BLaER1 treated with 17β-estradiol and CSF1 and Interleukin-3, amounts not matched to agents 10 nM and 100 nM (cell line): Measurements from ENCODE around the gene DNAJB13.

Experiments used
- H3K27ac ChIP-seq, 11 experiments: shearing (Covaris generic); formaldehyde crosslinking; 2 replicates each; pipeline ENCODE4 v1.8.1; 2022
- H3K27me3 ChIP-seq, 11 experiments: shearing (Covaris generic); formaldehyde crosslinking; 2 replicates each; pipeline ENCODE4 v1.8.1; 2022
- H3K36me3 ChIP-seq, 11 experiments: shearing (Covaris generic); formaldehyde crosslinking; 2 replicates each; pipeline ENCODE4 v1.8.1; 2022
- H3K4me1 ChIP-seq, 10 experiments: shearing (Covaris generic); formaldehyde crosslinking; 2 replicates each; pipeline ENCODE4 v1.8.1; 2022
- H3K4me2 ChIP-seq, 11 experiments: shearing (Covaris generic); formaldehyde crosslinking; 2 replicates each; pipeline ENCODE4 v1.8.1; 2022
- H3K4me3 ChIP-seq, 10 experiments: shearing (Covaris generic); formaldehyde crosslinking; 2 replicates each; pipeline ENCODE4 v1.8.1; 2022
- H3K9ac ChIP-seq, 11 experiments: shearing (Covaris generic); formaldehyde crosslinking; 2 replicates each; pipeline ENCODE4 v1.8.1; 2022
- H3K9me3 ChIP-seq, 11 experiments: shearing (Covaris generic); formaldehyde crosslinking; replicated peaks in 1 of 11; 2 replicates each; pipeline ENCODE4 v1.8.1; 2022
- H4K20me1 ChIP-seq, 11 experiments: shearing (Covaris generic); formaldehyde crosslinking; 2 replicates each; pipeline ENCODE4 v1.8.1; 2022
- Cebpa-rat ChIP-seq, 11 experiments: shearing (Covaris generic); IDR thresholded peaks; 2 replicates each; pipeline ENCODE4 v1.8.1; 2022

Gene DNAJB13

DNA sequence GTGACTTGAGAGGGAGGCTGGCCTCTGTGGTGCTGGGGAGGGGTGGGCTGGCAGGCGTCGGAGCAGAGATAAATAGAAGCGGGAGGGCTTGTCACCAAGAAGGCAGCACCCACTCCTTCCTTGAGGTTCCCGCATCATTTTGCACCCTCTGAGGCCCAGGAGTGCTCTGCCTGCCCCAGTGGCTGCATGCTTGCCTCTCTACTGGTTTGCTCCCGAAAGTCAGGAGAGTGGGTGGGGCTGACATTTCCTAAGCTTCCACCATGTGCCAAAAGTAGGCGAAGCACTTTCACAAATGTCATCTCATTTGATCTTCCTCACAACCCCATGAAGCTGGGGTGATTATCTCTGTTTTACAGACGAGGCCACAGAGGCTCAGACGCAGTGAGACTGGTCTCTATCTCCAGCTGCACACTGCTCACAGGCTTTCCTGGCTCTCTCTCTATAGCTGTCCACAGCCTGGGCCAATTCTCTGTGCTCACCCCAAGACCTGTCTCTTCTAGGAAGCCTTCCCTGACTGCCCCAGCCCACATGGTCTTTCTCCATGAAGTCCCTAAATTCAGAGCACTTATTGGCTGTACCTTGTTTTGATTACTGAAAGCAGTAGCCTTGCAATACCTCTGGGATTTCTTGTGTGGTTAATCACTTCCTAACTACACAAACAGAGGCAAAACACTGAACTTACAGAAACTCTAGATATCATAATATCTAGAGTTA lies 60.7 kb downstream of the DNAJB13 start:
- no peak overlapping the region for H3K4me3 ChIP-seq
- no peaks in the 10 kb centered on the region for H4K20me1 ChIP-seq
- peak overlapping the region; percentile 47 to 79 (median 67) for H3K4me2 ChIP-seq
- H3K27ac ChIP-seq: peak overlapping the region; percentile 39 to 77 (median 61); a peak in 21 of 22 replicates
- H3K36me3 ChIP-seq: peaks cover 5 to 40% (median 25%) of the 10 kb centered on the region in 11 experiments; a peak in 20 of 22 replicates
- H3K9me3 ChIP-seq: no peaks in the 10 kb centered on the region
- H3K27me3 ChIP-seq: no peaks in the 10 kb centered on the region
- peak overlapping the region in 7 of 11 experiments; percentile 2 to 59 (median 40); a peak in 9 of 22 replicates for H3K9ac ChIP-seq
- peaks cover 70 to 84% (median 78%) of the 10 kb centered on the region in 10 experiments for H3K4me1 ChIP-seq
- peak in 1 of 11 experiments; percentile 68; a peak in 2 of 22 replicates for TF ChIP-seq Cebpa-rat (IDR thresholded peaks at IDR 0.05)

DNA sequence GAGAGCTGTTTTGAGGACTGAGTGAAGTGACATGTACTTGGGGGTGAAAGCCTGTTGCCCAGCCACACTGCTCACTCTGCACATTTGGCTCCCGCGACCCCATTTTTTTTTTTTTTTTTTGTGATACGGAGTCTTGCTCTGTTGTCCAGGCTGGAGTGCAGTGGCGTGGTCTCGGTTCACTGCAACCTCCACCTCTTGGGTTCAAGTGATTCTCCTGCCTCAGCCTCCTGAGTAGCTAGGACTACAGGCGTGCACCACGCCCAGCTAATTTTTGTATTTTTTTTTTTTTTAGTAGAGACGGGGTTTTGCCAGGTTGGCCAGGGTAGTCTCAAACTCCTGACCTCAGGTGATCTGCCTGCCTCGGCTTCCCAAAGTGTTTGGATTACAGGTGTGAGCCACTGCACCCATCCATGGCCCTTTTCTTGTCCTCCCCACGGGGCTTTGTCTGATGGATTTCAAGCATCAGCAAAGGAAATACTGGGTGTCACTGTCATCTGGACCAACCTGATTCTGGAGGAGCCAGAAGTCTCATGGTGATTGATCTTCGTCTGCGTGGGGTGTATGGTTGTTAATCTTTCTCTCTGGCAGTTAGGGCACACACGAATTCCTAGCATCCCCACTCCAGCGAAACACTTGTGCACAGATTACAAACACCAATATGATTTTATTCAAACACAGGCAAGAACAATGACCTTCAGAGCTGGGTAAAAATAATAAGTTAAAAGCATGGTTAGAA lies 61.4 kb downstream of the DNAJB13 start:
- Histone ChIP-seq H4K20me1 (no peaks in the 10 kb centered on the region), H3K9me3 (no peaks in the 10 kb centered on the region), H3K4me3 (no peak overlapping the region), H3K27me3 (no peaks in the 10 kb centered on the region), H3K27ac (peak overlapping the region; percentile 32 to 77 (median 54); a peak in 18 of 22 replicates), H3K4me2 (peak overlapping the region; percentile 47 to 79 (median 67)), H3K36me3 (peaks cover 8 to 48% (median 33%) of the 10 kb centered on the region in 11 experiments; a peak in 20 of 22 replicates), H3K4me1 (peaks cover 70 to 88% (median 78%) of the 10 kb centered on the region in 10 experiments), H3K9ac (peak overlapping the region in 5 of 11 experiments; percentile 4 to 58 (median 40); a peak in 4 of 22 replicates)
- TF ChIP-seq Cebpa-rat (IDR thresholded peaks at IDR 0.05): no peak

GRCh38 chr11:74013141-74013540 lies 62.3 kb downstream of the DNAJB13 start:
- no peak overlapping the region for H3K4me3 ChIP-seq
- no peak overlapping the region for H3K9ac ChIP-seq
- peaks cover 68 to 96% (median 79%) of the 10 kb centered on the region in 10 experiments for H3K4me1 ChIP-seq

GRCh38 chr11:74014880-74015279 lies 64.1 kb downstream of the DNAJB13 start:
- Histone ChIP-seq H3K4me2 (peak overlapping the region; percentile 49 to 96 (median 74)), H3K4me1 (peaks cover 61 to 98% (median 77%) of the 10 kb centered on the region in 10 experiments), H3K36me3 (peaks cover 8 to 73% (median 45%) of the 10 kb centered on the region in 11 experiments; a peak in 20 of 22 replicates)

More at GRCh38 chr11:74013141-74013540, 62.3 kb downstream of the DNAJB13 start:
- peak overlapping the region in 9 of 11 experiments; percentile 15 to 74 (median 63); a peak in 10 of 22 replicates for H3K4me2 ChIP-seq
- TF ChIP-seq Cebpa-rat (IDR thresholded peaks at IDR 0.05): no peak
- peaks cover 8 to 57% (median 41%) of the 10 kb centered on the region in 11 experiments; a peak in 20 of 22 replicates for H3K36me3 ChIP-seq
- no peaks in the 10 kb centered on the region for H3K27me3 ChIP-seq
- H4K20me1 ChIP-seq: no peaks in the 10 kb centered on the region
- no peaks in the 10 kb centered on the region for H3K9me3 ChIP-seq
- peak overlapping the region in 7 of 11 experiments; percentile 35 to 72 (median 54); a peak in 7 of 22 replicates for H3K27ac ChIP-seq

DNA sequence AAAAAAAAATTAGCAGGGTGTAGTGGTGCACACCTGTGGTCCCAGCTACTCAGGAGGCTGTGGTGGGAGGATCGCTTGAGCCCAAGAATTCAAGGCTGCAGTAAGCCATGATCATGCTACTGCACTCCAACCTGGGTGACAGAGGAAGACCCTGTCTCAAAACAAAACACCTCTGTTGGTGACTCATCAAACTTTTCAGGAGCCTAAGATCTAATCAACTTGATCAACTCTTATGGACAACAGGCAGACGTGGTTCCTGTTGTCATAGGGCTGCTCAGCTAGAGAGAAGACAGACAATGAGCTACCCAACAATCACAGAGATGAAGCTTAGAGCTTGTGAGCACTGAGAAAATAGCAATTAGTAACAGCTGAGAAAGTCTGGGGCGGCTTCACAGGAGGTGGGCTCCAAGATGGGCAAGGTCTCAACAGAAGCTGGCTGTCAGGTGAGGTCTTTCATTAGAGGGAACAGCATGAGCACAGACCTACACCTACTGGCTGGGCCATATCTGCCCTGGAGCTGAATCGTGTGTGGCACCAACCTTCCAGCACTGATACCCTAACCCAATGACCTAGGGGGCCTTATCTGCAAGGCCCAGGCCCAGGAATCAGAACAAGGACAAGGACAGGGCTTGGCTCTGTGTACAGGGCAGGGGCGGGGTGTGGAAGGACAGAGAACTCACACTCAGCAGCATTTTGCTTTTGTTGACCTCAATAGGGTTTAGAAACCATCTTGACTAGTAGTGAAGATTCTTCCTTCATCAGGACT lies 65.3 kb downstream of the DNAJB13 start:
- TF ChIP-seq Cebpa-rat (IDR thresholded peaks at IDR 0.05): no peak
- Histone ChIP-seq H4K20me1 (no peaks in the 10 kb centered on the region), H3K27me3 (no peaks in the 10 kb centered on the region), H3K27ac (peak overlapping the region in 6 of 11 experiments; percentile 37 to 67 (median 52); a peak in 3 of 22 replicates), H3K36me3 (peaks cover 8 to 74% (median 47%) of the 10 kb centered on the region in 11 experiments; a peak in 20 of 22 replicates), H3K9me3 (no peaks in the 10 kb centered on the region), H3K9ac (no peak overlapping the region), H3K4me3 (no peak overlapping the region), H3K4me2 (peak overlapping the region in 9 of 11 experiments; percentile 54 to 96 (median 78); a peak in 15 of 22 replicates), H3K4me1 (peaks cover 62 to 98% (median 77%) of the 10 kb centered on the region in 10 experiments)

More at GRCh38 chr11:74014880-74015279, 64.1 kb downstream of the DNAJB13 start:
- H3K27me3 ChIP-seq: no peaks in the 10 kb centered on the region
- no peak for TF ChIP-seq Cebpa-rat (IDR thresholded peaks at IDR 0.05)
- H3K27ac ChIP-seq: peak overlapping the region in 10 of 11 experiments; percentile 22 to 67 (median 52); a peak in 17 of 22 replicates
- no peaks in the 10 kb centered on the region for H3K9me3 ChIP-seq
- H3K9ac ChIP-seq: peak overlapping the region in 6 of 11 experiments; percentile 4 to 45 (median 18); a peak in 4 of 22 replicates
- H3K4me3 ChIP-seq: no peak overlapping the region
- H4K20me1 ChIP-seq: no peaks in the 10 kb centered on the region

DNA sequence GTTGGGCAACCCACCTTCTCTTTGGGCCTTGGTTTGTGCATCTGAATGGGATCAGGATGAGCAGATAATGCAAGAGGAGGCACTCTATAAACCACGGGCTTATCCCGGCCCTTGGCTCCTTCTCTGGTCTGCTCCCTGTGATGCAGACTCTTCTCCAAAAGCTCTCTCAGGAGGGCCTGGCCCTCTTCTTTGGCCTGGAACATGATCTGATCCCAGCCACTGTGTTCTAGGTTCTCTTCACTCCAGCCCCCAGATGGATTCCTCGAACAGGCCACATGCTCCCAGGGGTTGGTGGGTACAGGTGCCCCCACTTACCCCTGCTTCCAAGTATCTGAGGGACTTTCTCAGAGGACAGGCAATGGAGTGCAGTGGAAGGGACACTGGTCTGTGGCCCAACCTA lies 66.8 kb downstream of the DNAJB13 start:
- Histone ChIP-seq H3K9ac (peak overlapping the region in 3 of 11 experiments; percentile 70 to 88 (median 84); a peak in 6 of 22 replicates), H3K27me3 (no peaks in the 10 kb centered on the region), H3K4me1 (peaks cover 52 to 98% (median 74%) of the 10 kb centered on the region in 10 experiments), H3K4me3 (no peak overlapping the region), H3K27ac (peak overlapping the region in 5 of 11 experiments; percentile 32 to 97 (median 86); a peak in 8 of 22 replicates), H4K20me1 (no peaks in the 10 kb centered on the region), H3K9me3 (no peaks in the 10 kb centered on the region), H3K36me3 (peaks cover 8 to 75% (median 56%) of the 10 kb centered on the region in 11 experiments; a peak in 20 of 22 replicates), H3K4me2 (peak overlapping the region in 4 of 11 experiments; percentile 67 to 96 (median 89); a peak in 8 of 22 replicates)
- TF ChIP-seq Cebpa-rat (IDR thresholded peaks at IDR 0.05): no peak

DNA sequence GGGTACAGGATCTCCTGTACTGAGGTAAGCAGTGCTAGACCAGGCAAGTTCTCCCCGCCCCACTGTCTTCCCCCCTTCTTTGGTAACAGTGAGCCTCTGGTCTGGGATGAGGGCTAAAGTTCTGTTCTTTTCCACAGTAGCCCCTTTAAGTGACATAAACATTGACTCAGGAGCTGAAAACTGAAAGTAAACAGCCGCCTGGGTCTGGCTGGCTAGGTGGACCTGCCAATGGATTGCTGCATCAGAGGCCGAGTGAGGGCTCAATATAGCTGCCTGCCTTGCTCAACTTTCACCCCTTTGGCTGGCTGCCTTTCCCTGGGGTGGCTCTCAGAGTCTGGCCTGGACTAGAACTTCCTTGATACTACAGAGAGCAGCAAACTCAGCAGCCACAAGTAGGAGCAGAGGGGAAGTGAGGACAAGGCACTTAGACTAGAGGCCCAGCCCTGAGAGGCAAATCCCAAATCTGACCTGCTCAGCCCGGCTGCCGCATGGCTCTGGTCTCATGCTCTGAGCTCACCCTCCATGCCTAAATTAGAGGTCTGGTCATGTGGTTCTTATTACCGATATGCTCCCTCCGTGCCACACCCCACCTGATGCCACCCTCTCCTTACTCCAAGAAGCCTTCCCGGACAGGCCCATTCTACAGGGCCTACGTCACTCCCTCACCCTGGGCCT lies 67.6 kb downstream of the DNAJB13 start:
- Histone ChIP-seq H3K4me2 (peak overlapping the region in 6 of 11 experiments; percentile 9 to 96 (median 78); a peak in 11 of 22 replicates), H3K9ac (peak overlapping the region in 5 of 11 experiments; percentile 7 to 88 (median 70); a peak in 9 of 22 replicates), H3K9me3 (no peaks in the 10 kb centered on the region), H3K27ac (peak overlapping the region in 8 of 11 experiments; percentile 13 to 97 (median 65); a peak in 15 of 22 replicates), H3K36me3 (peaks cover 4 to 75% (median 50%) of the 10 kb centered on the region in 11 experiments; a peak in 19 of 22 replicates), H4K20me1 (no peaks in the 10 kb centered on the region), H3K27me3 (no peaks in the 10 kb centered on the region), H3K4me1 (peaks cover 46 to 100% (median 71%) of the 10 kb centered on the region in 10 experiments), H3K4me3 (peak overlapping the region in 1 of 10 experiments; percentile 9; a peak in 1 of 20 replicates)
- TF ChIP-seq Cebpa-rat (IDR thresholded peaks at IDR 0.05): no peak; a peak in 1 of 22 replicates
